MCF 10A (cell line): Measurements from ENCODE around the gene PIK3IP1. TPM values are rescaled to one million over a fixed set of nuclear protein-coding genes. Genes with fewer than 3 reads are reported as not detected.

Experiments
- BruUV-seq: library from RNA; stranded (reverse); fragments of 400-500 nt; replicated peaks from 2 replicates; lab custom pipeline; 2021; lab: Mats Ljungman, UMichigan
- CTCF ChIA-PET: fragments of 300-600 bp; sonication (Branson Sonifier 250); formaldehyde crosslinking; extraction: SDS; loops from one replicate; lab custom pipeline; 2021; ENCODE audit warnings: antibody characterized with exemption, inconsistent platforms; lab: Yijun Ruan, JAX
- POLR2A ChIA-PET: fragments of 300-600, 350-650 bp; sonication (Branson Sonifier 250); formaldehyde crosslinking; extraction: SDS; loops from one replicate; lab custom pipeline; 2020; ENCODE audit warnings: antibody characterized with exemption, inconsistent platforms; lab: Yijun Ruan, JAX
- DNase-seq: peaks from one replicate; pipeline ENCODE4 v3.0.0-alpha.2; 2018; ENCODE audit not compliant: unreplicated experiment
- H3K27ac Mint-ChIP-seq: one replicate; pipeline ENCODE4 v1.8.0; 2022; ENCODE audit warnings: mild to moderate bottlenecking, low read depth, mixed read lengths; ENCODE audit not compliant: unreplicated experiment
- H3K27me3 Mint-ChIP-seq: one replicate; pipeline ENCODE4 v1.8.0; 2022; ENCODE audit warnings: mixed read lengths; ENCODE audit not compliant: insufficient read depth, unreplicated experiment
- H3K36me3 Mint-ChIP-seq: one replicate; pipeline ENCODE4 v1.8.0; 2022; ENCODE audit warnings: mild to moderate bottlenecking, moderate library complexity, mixed read lengths; ENCODE audit not compliant: insufficient read depth, unreplicated experiment
- H3K4me1 Mint-ChIP-seq: one replicate; pipeline ENCODE4 v1.8.0; 2022; ENCODE audit warnings: mixed read lengths; ENCODE audit not compliant: insufficient read depth, unreplicated experiment
- H3K4me3 Mint-ChIP-seq: one replicate; pipeline ENCODE4 v1.8.0; 2022; ENCODE audit warnings: mild to moderate bottlenecking, moderate library complexity, mixed read lengths; ENCODE audit not compliant: unreplicated experiment
- H3K9me3 Mint-ChIP-seq: one replicate; pipeline ENCODE4 v1.8.0; 2022; ENCODE audit warnings: mixed read lengths; ENCODE audit not compliant: unreplicated experiment
- CTCF ChIP-seq: fragments of 200-600 bp; IDR thresholded peaks from one replicate; pipeline ENCODE4 v1.8.0; 2022; ENCODE audit warnings: antibody characterized with exemption, mild to moderate bottlenecking; ENCODE audit not compliant: unreplicated experiment
- intact Hi-C: fragments of 100-400 bp; cut with micrococcal nuclease; formaldehyde crosslinking; loops from 2 replicates; pipeline ENCODE4 v1.14.1; 2022
- total RNA-seq: library from RNA; stranded (reverse); gene quantifications from 2 replicates; pipeline ENCODE4 v1.2.3, GENCODE V29; 2022

The PIK3IP1 gene
- total RNA-seq, 1 experiment from 2014 or later, result 0.93 TPM

GRCh38 chr22:31288496-31289240, 3.6 kb downstream of the PIK3IP1 start:
- intact Hi-C loops, result no loop called here
- peaks cover 10% of the 10 kb centered on the region for H3K36me3 Mint-ChIP-seq
- no peaks in the 10 kb centered on the region for H3K9me3 Mint-ChIP-seq
- ChIA-PET CTCF (no interaction called here), POLR2A (interaction anchor here (0.7 to 15.7 kb wide), 9 partner anchors 7 to 270 kb away, joined by 3 to 207 read pairs (median 23); partner anchors contain the start of gene PATZ1)
- no peak overlapping the region for H3K27ac Mint-ChIP-seq
- H3K4me3 Mint-ChIP-seq, result no peak overlapping the region
- TF ChIP-seq CTCF, result no peak
- no TSS peak for BruUV-seq
- peaks cover 12% of the 10 kb centered on the region for H3K4me1 Mint-ChIP-seq
- H3K27me3 Mint-ChIP-seq, result no peaks in the 10 kb centered on the region
- no peak for DNase-seq

GRCh38 chr22:31287818-31288495, 4.3 kb downstream of the PIK3IP1 start:
- H3K4me1 Mint-ChIP-seq, result peaks cover 12% of the 10 kb centered on the region
- no peaks in the 10 kb centered on the region for H3K27me3 Mint-ChIP-seq
- DNase-seq, result no peak
- intact Hi-C loops, result no loop called here
- peaks cover 12% of the 10 kb centered on the region for H3K36me3 Mint-ChIP-seq
- ChIA-PET CTCF (interaction anchor here (0.6 kb wide), 1 partner anchor 225 kb away, joined by 3 read pairs; no protein-coding TSS in a partner anchor), POLR2A (interaction anchor here (5.0 to 15.7 kb wide), 2 partner anchors 13 to 25 kb away, joined by 26 to 207 read pairs; no protein-coding TSS in a partner anchor)
- no peak for TF ChIP-seq CTCF
- H3K27ac Mint-ChIP-seq, result no peak overlapping the region
- H3K4me3 Mint-ChIP-seq, result no peak overlapping the region
- no TSS peak for BruUV-seq
- H3K9me3 Mint-ChIP-seq, result no peaks in the 10 kb centered on the region

GRCh38 chr22:31286360-31287255, 5.7 kb downstream of the PIK3IP1 start:
- no peaks in the 10 kb centered on the region for H3K9me3 Mint-ChIP-seq
- intact Hi-C loops, result no loop called here
- H3K27me3 Mint-ChIP-seq, result no peaks in the 10 kb centered on the region
- H3K27ac Mint-ChIP-seq, result no peak overlapping the region
- peaks cover under 1% of the 10 kb centered on the region for H3K4me1 Mint-ChIP-seq
- BruUV-seq, result no TSS peak
- POLR2A ChIA-PET, result interaction anchor here (0.5 to 2.9 kb wide), 3 partner anchors 27 to 96 kb away, joined by 3 to 15 read pairs (median 4); no protein-coding TSS in a partner anchor
- CTCF ChIA-PET, result interaction anchor here (1.1 to 2.7 kb wide), 3 partner anchors 14 to 74 kb away, joined by 3 to 17 read pairs (median 4); partner anchors contain the start of gene LIMK2
- no peak for DNase-seq
- TF ChIP-seq CTCF, result no peak
- H3K36me3 Mint-ChIP-seq, result peaks cover 22% of the 10 kb centered on the region
- H3K4me3 Mint-ChIP-seq, result no peak overlapping the region
